ENCODE data around the gene CLNK. TPM values are rescaled to one million over a fixed set of nuclear protein-coding genes. Genes with fewer than 3 reads are reported as not detected.

Gene CLNK
- total and polyA plus RNA-seq, 2 of the 8 experiments (the other 6 are each of a cell fraction or from before 2014, with no cell fraction given) = not detected

DNA sequence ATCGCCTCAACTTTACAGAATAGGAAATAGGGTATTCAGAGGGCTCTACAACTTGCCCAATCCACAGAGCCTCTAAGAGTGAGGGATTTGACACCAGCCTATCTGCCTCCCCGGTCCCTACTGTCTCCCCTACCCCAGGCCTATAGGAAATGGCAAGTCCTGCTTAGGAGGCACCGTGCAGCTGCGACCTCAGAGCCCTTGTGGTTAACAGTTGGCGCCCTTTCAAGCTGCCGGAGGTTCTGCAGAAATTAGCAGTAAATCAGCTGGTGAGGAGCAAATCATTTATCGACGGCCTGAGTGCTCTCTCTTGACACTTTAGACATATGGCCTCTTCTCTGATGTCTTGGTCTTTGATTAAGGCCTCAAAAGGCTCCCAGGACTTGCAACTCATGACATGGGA is 96.9 kb downstream of the CLNK start:
- no peaks in the 10 kb centered on the region for H3K23me2 ChIP-seq (ENCODE audit: low read depth, low read length)
- TF ChIP-seq SRF (IDR thresholded peaks at IDR 0.05; ENCODE audit: low read depth, low read length) = no peak
- TF ChIP-seq SIRT6 (IDR thresholded peaks at IDR 0.05; ENCODE audit: low read length) = no peak
- TF ChIP-seq TEAD4 (IDR thresholded peaks at IDR 0.05; ENCODE audit: low read depth, low read length) = no peak
- no peak for TF ChIP-seq ASH2L (IDR thresholded peaks at IDR 0.05; ENCODE audit: low read length)
- no peak for TF ChIP-seq TCF12 (IDR thresholded peaks at IDR 0.05; ENCODE audit: low read depth, low read length)
- TF ChIP-seq CBX8 (IDR thresholded peaks at IDR 0.05; ENCODE audit: borderline replicate concordance, low read depth, low read length) = no peak
- TF ChIP-seq MAFK (IDR thresholded peaks at IDR 0.05; ENCODE audit: low read depth, low read length) = no peak

More for the DNA sequence above, 96.9 kb downstream of the CLNK start:
- Histone ChIP-seq H3K23ac (ENCODE audit: insufficient read length) (no peak overlapping the region), H2BK15ac (ENCODE audit: low read length) (no peak overlapping the region), H2BK12ac (ENCODE audit: low read depth, low read length) (no peak overlapping the region), H3K14ac (ENCODE audit: insufficient read length) (no peak overlapping the region), H3K79me2 (ENCODE audit: control insufficient read depth in 1 of 2, insufficient read depth in 2 of 2, low read length in 2 of 2) (no peaks in the 10 kb centered on the region), H3K27ac (ENCODE audit: low read depth, low read length) (no peak overlapping the region), H2AK5ac (ENCODE audit: low read depth, low read length) (no peak overlapping the region), H3K4ac (replicated peaks; ENCODE audit: insufficient read length, low read depth, low read length) (no peak overlapping the region), H3K9ac (replicated peaks in 1 of 4; ENCODE audit: extremely low read depth in 1 of 4, low read depth in 3 of 4, low read length in 3 of 4) (no peak overlapping the region), H4K91ac (replicated peaks; ENCODE audit: insufficient read length, low read length) (no peak overlapping the region), H3K4me2 (ENCODE audit: insufficient read depth in 1 of 2, low read depth in 2 of 2, low read length in 2 of 2) (no peak overlapping the region), H2AFZ (ENCODE audit: low read length) (no peak overlapping the region; the same call in 1 of the 2 replicates), H3K56ac (replicated peaks; ENCODE audit: insufficient read length, low read depth, low read length) (no peak overlapping the region), H3K27me3 (replicated peaks in 1 of 4; ENCODE audit: control insufficient read depth in 3 of 4, extremely low read depth in 1 of 4, insufficient read depth in 3 of 4, low read length in 3 of 4) (0 out of 7 replicates have a peak, but pooled peaks cover 0 to 2% (median 0%) of the 10 kb centered on the region in 4 experiments), H3K36me3 (ENCODE audit: control insufficient read depth in 2 of 4, insufficient read depth in 4 of 4, low read length in 3 of 4) (no peaks in the 10 kb centered on the region), H3K9me3 (ENCODE audit: insufficient read depth in 2 of 2, low read depth in 1 of 2, low read length in 1 of 2) (no peaks in the 10 kb centered on the region), H2BK5ac (ENCODE audit: low read depth, low read length) (no peak overlapping the region), H3K18ac (ENCODE audit: extremely low read depth, low read length) (no peak overlapping the region), H3K4me3 (ENCODE audit: extremely low read depth in 1 of 4, insufficient read depth in 2 of 4, low read depth in 3 of 4, low read length in 4 of 4) (no peak overlapping the region), H4K8ac (ENCODE audit: extremely low read depth, insufficient read depth, low read length) (no peak overlapping the region), H4K5ac (ENCODE audit: insufficient read length, low read depth, low read length) (no peak overlapping the region), H2BK120ac (replicated peaks; ENCODE audit: low read depth, low read length) (no peak overlapping the region), H3K4me1 (replicated peaks in 1 of 4; ENCODE audit: control insufficient read depth in 3 of 4, insufficient read depth in 4 of 4, low read length in 3 of 4) (peaks cover 0 to 10% (median under 1%) of the 10 kb centered on the region in 4 experiments; a peak in 2 of 7 replicates), H3K79me1 (ENCODE audit: low read depth, low read length) (no peaks in the 10 kb centered on the region), H4K20me1 (replicated peaks in 1 of 2; ENCODE audit: control insufficient read depth in 1 of 2, insufficient read depth in 2 of 2, low read length in 2 of 2) (no peaks in the 10 kb centered on the region), H2BK20ac (ENCODE audit: low read length) (no peak overlapping the region)
- FAIRE-seq = no peak
- ChIA-PET POLR2A (ENCODE audit: partially characterized antibody) (no interaction called here), CTCF (ENCODE audit: partially characterized antibody) (interaction anchor here (1.4 kb wide), 1 partner anchor 426 kb away, joined by 3 read pairs; no protein-coding TSS in a partner anchor)
- DNase-seq (ENCODE audit: low read depth in 1 of 2, low spot score in 2 of 2) = no peak
- 83% methylated on average over 7 of the region's 8 CpGs; no CpG with 5 or more reads in 1 of the 2 experiments for WGBS, 2 experiments (ENCODE audit: extremely low coverage in 1 of 2, insufficient coverage in 1 of 2, insufficient read length in 1 of 2, insufficient replicate concordance in 2 of 2, low coverage in 1 of 2, low lambda C conversion rate in 2 of 2, missing lambda C conversion rate in 1 of 2)
